Esophagus (tissue), 2 donors: ENCODE measurements around the gene NPIPB9. TPM values are rescaled to one million over a fixed set of nuclear protein-coding genes. Genes with fewer than 3 reads are reported as not detected.
"Not testable (repeated sequence)": the region's sequence is repeated elsewhere in the genome, so short reads cannot be mapped to it uniquely, and the experiment has no call there.

Experiments
- H3K27ac ChIP-seq, 2 donors: one replicate each; pipeline ENCODE4 v1.5.1; 2013; ENCODE audit warnings: low read depth in 2 of 2, mild to moderate bottlenecking in 2 of 2, inconsistent platforms in 1 of 2, low read length in 1 of 2, moderate library complexity in 1 of 2
- H3K27me3 ChIP-seq, 2 donors: one replicate each; pipeline ENCODE4 v1.6.1; 2013; ENCODE audit warnings: low read length in 2 of 2, control low read depth in 1 of 2, mild to moderate bottlenecking in 1 of 2; ENCODE audit not compliant: insufficient read depth in 2 of 2, control insufficient read depth in 1 of 2
- H3K36me3 ChIP-seq, 2 donors: one replicate each; pipeline ENCODE4 v1.6.1; 2013; ENCODE audit warnings: low read length in 1 of 2; ENCODE audit not compliant: control insufficient read depth in 2 of 2, insufficient read depth in 2 of 2
- H3K4me1 ChIP-seq, 2 donors: one replicate each; pipeline ENCODE4 v1.6.1; 2013; ENCODE audit warnings: low read length in 1 of 2; ENCODE audit not compliant: control insufficient read depth in 2 of 2, insufficient read depth in 2 of 2
- H3K4me3 ChIP-seq, 2 donors: one replicate each; pipeline ENCODE4 v1.5.1; 2013; ENCODE audit warnings: low read length in 2 of 2, mild to moderate bottlenecking in 2 of 2, low read depth in 1 of 2, moderate library complexity in 1 of 2
- H3K9me3 ChIP-seq, 2 donors: one replicate each; pipeline ENCODE4 v1.6.1; 2013; ENCODE audit warnings: mild to moderate bottlenecking in 2 of 2, low read depth in 1 of 2, low read length in 1 of 2, moderate library complexity in 1 of 2; ENCODE audit not compliant: control insufficient read depth in 2 of 2, insufficient read depth in 1 of 2
- WGBS, 2 donors: extraction: QIAGEN DNeasy Blood & Tissue Kit; methylation state at CpG; one replicate each; pipeline ENCODE4 v1.1.7; 2013; 5-methylcytosine and 5-hydroxymethylcytosine counted together
- polyA plus RNA-seq, 2 donors: library from polyadenylated mRNA; stranded (reverse); fragments of 200-250 nt; gene quantifications; one replicate each; pipeline ENCODE4 v1.2.3, GENCODE V29; 2013
- donor health status: healthy with polysubstance abuse.
- donor health status: Bipolar disorder and iron deficiency.

Gene NPIPB9
- polyA plus RNA-seq, 2 donors: 0.14 to 0.79 TPM

- not testable (repeated sequence) for H3K4me3 ChIP-seq, H3K27me3 ChIP-seq, H3K4me1 ChIP-seq, H3K36me3 ChIP-seq, H3K9me3 ChIP-seq, H3K27ac ChIP-seq
- 29% methylated on average over 24 of the region's 62 CpGs; no CpG with 5 or more reads in 1 of the 2 donors for WGBS, 2 donors
Observed at GRCh38 chr16:28746618-28747350, 4.8 kb upstream of the NPIPB9 start.

- H3K27ac ChIP-seq, H3K36me3 ChIP-seq, H3K4me3 ChIP-seq, H3K4me1 ChIP-seq, H3K27me3 ChIP-seq, H3K9me3 ChIP-seq: not testable (repeated sequence)
- WGBS, 2 donors: 13 to 21% methylated on average over 11 to 22 of the region's 33 CpGs
Observed at GRCh38 chr16:28749997-28750465, 1.6 kb upstream of the NPIPB9 start.

GRCh38 chr16:28750469-28751067 is 1.0 kb upstream of the NPIPB9 start:
- H3K27ac ChIP-seq, H3K9me3 ChIP-seq, H3K4me3 ChIP-seq, H3K36me3 ChIP-seq, H3K4me1 ChIP-seq, H3K27me3 ChIP-seq: not testable (repeated sequence)
- WGBS, 2 donors: no CpG with 5 or more reads among the region's 48 CpGs

GRCh38 chr16:28781697-28782096 is 30.1 kb downstream of the NPIPB9 start:
- not testable (repeated sequence) for H3K4me3 ChIP-seq, H3K27me3 ChIP-seq, H3K9me3 ChIP-seq, H3K4me1 ChIP-seq, H3K36me3 ChIP-seq, H3K27ac ChIP-seq
- WGBS, 2 donors: no CpG with 5 or more reads among the region's 6 CpGs

- not testable (repeated sequence) for H3K36me3 ChIP-seq, H3K27me3 ChIP-seq, H3K9me3 ChIP-seq, H3K27ac ChIP-seq, H3K4me3 ChIP-seq, H3K4me1 ChIP-seq
- WGBS, 2 donors: no CpG with 5 or more reads among the region's 4 CpGs
Observed at GRCh38 chr16:28782357-28782756, 30.8 kb downstream of the NPIPB9 start.

GRCh38 chr16:28802235-28803019 is 50.8 kb downstream of the NPIPB9 start:
- H3K27ac ChIP-seq, H3K36me3 ChIP-seq, H3K27me3 ChIP-seq, H3K4me1 ChIP-seq, H3K4me3 ChIP-seq, H3K9me3 ChIP-seq: not testable (repeated sequence)
- 44 to 45% methylated on average over 6 to 8 of the region's 13 CpGs for WGBS, 2 donors

GRCh38 chr16:28807445-28808120 is 56.0 kb downstream of the NPIPB9 start:
- H3K4me3 ChIP-seq, H3K4me1 ChIP-seq, H3K27me3 ChIP-seq, H3K36me3 ChIP-seq, H3K9me3 ChIP-seq, H3K27ac ChIP-seq: not testable (repeated sequence)
- no CpG with 5 or more reads among the region's 11 CpGs for WGBS, 2 donors

- no peaks in the 10 kb centered on the region for H3K4me1 ChIP-seq
- H3K9me3 ChIP-seq: no peaks in the 10 kb centered on the region
- no peak overlapping the region for H3K27ac ChIP-seq
- 79 to 83% methylated on average over 5 of the region's 5 CpGs for WGBS, 2 donors
- H3K27me3 ChIP-seq: no peaks in the 10 kb centered on the region
- no peaks in the 10 kb centered on the region for H3K36me3 ChIP-seq
- H3K4me3 ChIP-seq: no peak overlapping the region
Observed at GRCh38 chr16:28820016-28820415, 68.4 kb downstream of the NPIPB9 start.

- H3K4me1 ChIP-seq, H3K27ac ChIP-seq, H3K4me3 ChIP-seq, H3K9me3 ChIP-seq, H3K27me3 ChIP-seq, H3K36me3 ChIP-seq: not testable (repeated sequence)
- WGBS, 2 donors: 88 to 97% methylated on average over 13 of the region's 13 CpGs
Observed at GRCh38 chr16:28820546-28820945, 69.0 kb downstream of the NPIPB9 start.
